Activated CD8-positive, alpha-beta memory T cell treated with anti-CD3 and anti-CD28 coated beads for 24 hours (primary cell): ENCODE results near the gene ZGPAT.
A peak's percentile ranks its signal among the peaks of the same experiment; 100 is the strongest.
"Not testable (repeated sequence)": the region's sequence is repeated elsewhere in the genome, so short reads cannot be mapped to it uniquely, and the experiment has no call there.

Experiments
- DNase-seq: peaks from one replicate; pipeline ENCODE4 v3.0.0-alpha.2; 2020

The ZGPAT gene, protein sequence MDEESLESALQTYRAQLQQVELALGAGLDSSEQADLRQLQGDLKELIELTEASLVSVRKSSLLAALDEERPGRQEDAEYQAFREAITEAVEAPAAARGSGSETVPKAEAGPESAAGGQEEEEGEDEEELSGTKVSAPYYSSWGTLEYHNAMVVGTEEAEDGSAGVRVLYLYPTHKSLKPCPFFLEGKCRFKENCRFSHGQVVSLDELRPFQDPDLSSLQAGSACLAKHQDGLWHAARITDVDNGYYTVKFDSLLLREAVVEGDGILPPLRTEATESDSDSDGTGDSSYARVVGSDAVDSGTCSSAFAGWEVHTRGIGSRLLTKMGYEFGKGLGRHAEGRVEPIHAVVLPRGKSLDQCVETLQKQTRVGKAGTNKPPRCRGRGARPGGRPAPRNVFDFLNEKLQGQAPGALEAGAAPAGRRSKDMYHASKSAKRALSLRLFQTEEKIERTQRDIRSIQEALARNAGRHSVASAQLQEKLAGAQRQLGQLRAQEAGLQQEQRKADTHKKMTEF

DNA sequence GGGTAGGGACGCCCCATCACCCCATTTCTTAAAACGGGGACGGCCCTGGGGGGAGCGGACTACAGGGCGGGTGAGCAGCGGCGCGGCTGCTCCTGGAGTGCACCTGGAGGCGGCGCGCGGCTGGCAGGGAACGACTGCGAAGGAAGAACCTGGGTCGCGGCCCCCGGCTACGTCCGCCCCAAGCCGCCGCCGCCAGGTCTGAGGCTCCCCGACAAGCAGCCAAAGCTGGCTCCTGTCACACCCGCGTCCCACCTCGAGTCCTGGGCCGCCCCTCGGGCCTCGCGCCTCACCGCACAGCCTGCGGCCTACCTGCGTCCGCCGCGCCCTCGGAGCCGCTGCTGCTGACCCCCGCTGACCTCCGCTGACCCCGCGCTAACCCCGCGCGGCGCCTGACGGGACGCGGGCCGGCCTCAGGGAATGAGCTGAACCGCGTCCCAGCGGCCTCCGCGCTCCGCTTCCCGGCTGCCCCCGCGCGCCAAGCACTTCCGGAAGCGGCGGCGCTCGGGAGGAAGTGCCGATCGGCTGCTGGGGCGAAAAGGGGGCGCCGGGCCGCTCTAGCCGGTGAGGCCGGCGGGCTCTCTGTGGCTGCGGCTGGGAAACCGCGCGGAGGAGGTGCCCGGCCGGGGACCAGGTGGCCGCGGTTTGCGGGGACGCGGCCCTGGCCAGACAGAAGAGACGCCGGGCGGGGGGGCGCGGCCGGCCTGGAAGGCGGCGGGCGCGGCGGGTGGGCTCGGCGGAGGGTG lies at the start of gene ZGPAT, which contains the start of gene ARFRP1:
Gene ZGPAT, plus strand, starts transcription at position 482 of the 743 bp plus-strand sequence. CDS start 542 bp downstream, outside the sequence.
Gene ARFRP1, minus strand, starts transcription at position 419 of the 743 bp plus-strand sequence. CDS start 885 bp downstream, outside the sequence.
- peak; percentile 94 for DNase-seq

GRCh38 chr20:63658749-63659187 lies 49.1 kb upstream of the ZGPAT start:
- no peak for DNase-seq

DNA sequence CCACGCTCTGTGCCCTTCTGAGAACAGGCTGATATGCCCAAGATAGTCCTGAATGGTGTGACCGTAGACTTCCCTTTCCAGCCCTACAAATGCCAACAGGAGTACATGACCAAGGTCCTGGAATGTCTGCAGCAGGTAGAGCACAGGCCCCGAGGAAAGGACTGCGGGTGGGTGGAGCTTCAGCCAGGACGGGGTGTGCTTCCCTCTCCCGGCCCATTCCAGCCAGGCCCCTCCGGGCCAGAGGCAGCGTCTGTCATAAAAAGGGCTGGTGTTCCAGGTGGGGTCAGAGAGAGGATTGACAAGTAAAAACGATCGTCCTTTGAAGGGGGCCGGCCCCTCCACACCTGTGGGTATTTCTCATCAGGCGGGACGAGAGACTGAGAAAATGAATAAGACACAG lies 48.5 kb upstream of the ZGPAT start:
- DNase-seq, result no peak

- not testable (repeated sequence) for DNase-seq
Observed at GRCh38 chr20:63660174-63660573, 47.7 kb upstream of the ZGPAT start.

GRCh38 chr20:63660622-63661021 lies 47.2 kb upstream of the ZGPAT start:
- DNase-seq, result no peak

DNA sequence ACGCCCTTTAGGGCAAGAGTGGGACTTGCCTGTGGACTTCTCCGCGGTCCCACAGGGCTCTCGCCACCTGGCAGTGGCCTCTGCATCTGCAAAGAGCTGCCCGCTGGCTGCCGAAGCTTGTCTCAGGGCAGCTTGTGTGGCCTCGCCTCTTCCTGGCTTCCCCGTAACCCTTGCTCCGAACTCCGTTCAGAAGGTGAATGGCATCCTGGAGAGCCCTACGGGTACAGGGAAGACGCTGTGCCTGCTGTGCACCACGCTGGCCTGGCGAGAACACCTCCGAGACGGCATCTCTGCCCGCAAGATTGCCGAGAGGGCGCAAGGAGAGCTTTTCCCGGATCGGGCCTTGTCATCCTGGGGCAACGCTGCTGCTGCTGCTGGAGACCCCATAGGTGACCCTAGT lies 46.7 kb upstream of the ZGPAT start:
- no peak for DNase-seq

GRCh38 chr20:63661959-63662812 lies 45.7 kb upstream of the ZGPAT start:
- no peak for DNase-seq

DNA sequence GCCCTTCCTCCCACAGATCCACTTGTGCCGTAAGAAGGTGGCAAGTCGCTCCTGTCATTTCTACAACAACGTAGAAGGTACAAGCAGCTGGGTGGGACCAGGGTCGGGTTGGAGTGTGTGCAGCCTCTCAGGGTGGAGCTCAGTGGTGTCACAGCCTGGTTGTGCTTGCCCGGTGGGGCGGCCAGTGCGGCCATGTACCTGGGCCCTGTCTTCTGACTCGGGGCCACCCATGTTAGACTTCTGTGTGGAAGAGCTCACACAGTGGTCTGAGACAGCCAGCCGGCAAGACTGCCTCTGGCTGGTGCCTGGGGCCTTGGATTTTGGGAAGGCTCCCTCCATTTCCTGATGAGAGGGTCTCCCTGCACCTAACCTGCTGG lies 45.0 kb upstream of the ZGPAT start:
- no peak for DNase-seq

DNA sequence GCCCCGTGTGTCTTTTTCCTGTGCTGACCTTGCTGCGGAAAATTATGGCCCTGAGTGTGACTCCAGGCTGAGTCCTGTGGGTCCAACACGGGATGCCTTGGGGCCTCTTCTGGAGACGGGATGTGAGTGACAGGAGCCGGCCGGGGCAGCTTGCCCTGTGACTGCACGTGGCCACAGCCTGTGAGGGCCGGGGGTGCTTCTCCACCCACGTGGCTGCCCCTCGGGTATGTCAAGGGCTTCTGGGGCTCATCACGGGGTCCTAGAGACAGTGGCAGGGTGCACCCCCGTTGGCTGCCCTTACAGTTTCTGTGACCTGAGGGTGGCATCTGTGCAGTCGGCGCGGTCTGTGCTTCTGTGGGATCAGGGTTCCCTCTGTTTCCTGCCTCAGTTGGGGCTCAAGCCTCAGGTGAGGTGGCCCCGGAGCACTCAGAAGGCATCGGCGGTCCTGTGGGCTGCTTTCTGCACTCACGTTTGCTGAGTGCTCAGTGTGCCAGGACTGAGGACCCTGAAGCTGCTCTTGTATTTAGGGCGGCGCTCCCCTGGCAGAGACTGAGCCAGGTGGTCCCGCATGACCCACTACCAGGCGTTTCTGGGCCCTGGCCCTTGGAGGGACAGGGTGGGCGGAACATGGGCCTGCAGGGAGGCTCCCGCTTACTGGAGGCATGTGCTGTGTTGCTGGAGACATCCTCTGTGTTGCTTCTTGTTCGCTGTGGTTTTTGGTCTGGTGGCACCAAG lies 44.3 kb upstream of the ZGPAT start:
- no peak for DNase-seq

- no peak for DNase-seq
Observed at GRCh38 chr20:63664143-63664851, 43.5 kb upstream of the ZGPAT start.

DNA sequence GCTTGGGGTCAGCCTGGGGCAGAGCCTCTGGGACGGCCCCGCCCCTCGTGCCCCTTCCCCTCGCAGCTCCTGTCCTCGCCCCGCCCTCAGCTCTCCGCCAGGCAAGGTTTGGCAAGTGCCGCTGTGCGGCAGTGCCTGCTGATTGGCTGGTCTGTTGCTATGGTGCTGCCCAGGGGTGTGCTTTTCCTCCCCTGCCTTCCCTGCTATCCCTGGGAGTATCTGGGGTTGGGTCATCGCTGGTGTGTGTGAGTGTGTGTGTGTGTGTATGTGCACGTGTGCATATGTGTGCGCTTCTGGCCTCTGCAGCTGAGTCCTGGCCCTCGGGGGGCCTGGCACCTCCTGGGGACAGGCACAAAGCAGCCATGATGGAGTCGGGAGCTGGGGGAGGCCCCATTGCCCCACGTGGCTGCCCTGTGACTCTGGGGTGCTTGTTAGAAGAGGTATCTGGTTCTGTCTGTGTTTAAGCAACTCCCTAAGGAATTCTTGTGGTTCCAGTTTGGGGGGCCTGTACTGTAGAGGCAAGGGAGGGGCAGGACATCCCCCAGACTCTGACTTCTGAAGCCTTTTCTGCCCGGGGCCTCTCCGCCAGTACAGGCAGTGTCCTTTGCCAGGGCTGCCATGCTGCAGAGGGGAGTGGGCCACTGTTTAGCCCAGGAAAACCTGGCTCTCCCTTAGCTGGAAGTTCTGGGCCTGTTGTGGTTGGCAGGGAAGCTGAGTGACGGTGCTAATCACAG lies 42.8 kb upstream of the ZGPAT start:
- DNase-seq, result no peak

DNA sequence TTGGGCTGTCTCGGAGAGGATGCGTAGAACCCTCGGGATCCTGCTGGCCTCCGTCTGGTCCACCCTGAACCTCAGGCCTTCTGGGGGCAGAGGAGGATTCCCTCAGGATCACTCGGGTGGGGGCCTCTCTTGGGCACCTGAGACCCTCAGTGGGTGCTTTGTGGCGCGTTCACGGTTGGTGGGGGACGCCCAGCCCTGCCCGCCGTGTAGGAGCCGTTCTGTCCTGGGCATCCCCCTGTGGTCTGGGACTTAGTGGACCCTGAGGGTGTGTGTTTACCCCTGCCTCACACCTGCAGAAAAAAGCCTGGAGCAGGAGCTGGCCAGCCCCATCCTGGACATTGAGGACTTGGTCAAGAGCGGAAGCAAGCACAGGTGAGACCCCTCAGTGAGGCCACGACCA lies 42.1 kb upstream of the ZGPAT start:
- no peak for DNase-seq

GRCh38 chr20:63667858-63668257 lies 40.0 kb upstream of the ZGPAT start:
- no peak for DNase-seq

GRCh38 chr20:63668351-63668750 lies 39.5 kb upstream of the ZGPAT start:
- no peak for DNase-seq

- DNase-seq, result not testable (repeated sequence)
Observed at GRCh38 chr20:63671695-63672094, 36.1 kb upstream of the ZGPAT start.

DNA sequence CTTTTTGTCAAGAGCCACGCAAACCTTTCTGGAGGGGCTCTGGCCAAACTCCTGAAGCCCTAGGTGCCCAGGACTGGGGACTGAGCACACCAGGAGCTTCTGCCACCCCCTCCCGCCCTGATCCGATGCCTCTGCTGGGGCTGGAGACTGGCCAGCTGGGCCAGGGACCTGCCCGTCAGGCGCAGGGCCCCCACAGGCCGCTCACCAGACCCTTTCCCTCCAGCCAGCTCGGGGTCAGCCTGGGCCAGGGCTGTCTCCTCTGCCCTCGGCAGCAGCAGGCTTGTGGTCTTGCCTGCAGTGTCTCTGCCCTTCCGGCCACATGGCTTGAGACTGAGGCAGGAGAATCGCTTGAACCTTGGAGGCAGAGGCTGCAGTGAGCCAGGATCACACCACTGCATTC lies 35.2 kb upstream of the ZGPAT start:
- no peak for DNase-seq

GRCh38 chr20:63673951-63674350 lies 33.9 kb upstream of the ZGPAT start:
- DNase-seq, result no peak

- no peak for DNase-seq
Observed at GRCh38 chr20:63675681-63676368, 32.0 kb upstream of the ZGPAT start.

GRCh38 chr20:63678071-63678470 lies 29.8 kb upstream of the ZGPAT start:
- no peak for DNase-seq
